Sciatic nerve (tissue), 2 donors: ENCODE measurements around the gene CDC42BPA. TPM values are rescaled to one million over a fixed set of nuclear protein-coding genes. Genes with fewer than 3 reads are reported as not detected.

Experiments used
- ATAC-seq: fragments of 200-7000 bp; cut with Tn5 transposase; one replicate; pipeline ENCODE4 v1.9.1; 2020; ENCODE audit warnings: mild to moderate bottlenecking, moderate library complexity
- DNase-seq: peaks from one replicate; pipeline ENCODE4 v3.0.0-alpha.2; 2020; ENCODE audit warnings: low spot score
- intact Hi-C: fragments of 100-400 bp; cut with DNase I; formaldehyde crosslinking; loops from one replicate; pipeline ENCODE4 v1.14.2; 2022
- total RNA-seq: library from RNA; stranded (reverse); fragmentation: NEBNext Ultra II Directional; extraction: Animal tissue kit (Norgen Biotek cat#: 25700); gene quantifications from one replicate; pipeline ENCODE4 v1.2.1, GENCODE V29; 2021
- donor health status: DM: no; HTN: no; CAD: no.
- donor health status: DM: no; HTN: no; CAD: no.

Gene CDC42BPA
- total RNA-seq, 1 donor from 2014 or later: 66.8 TPM

DNA sequence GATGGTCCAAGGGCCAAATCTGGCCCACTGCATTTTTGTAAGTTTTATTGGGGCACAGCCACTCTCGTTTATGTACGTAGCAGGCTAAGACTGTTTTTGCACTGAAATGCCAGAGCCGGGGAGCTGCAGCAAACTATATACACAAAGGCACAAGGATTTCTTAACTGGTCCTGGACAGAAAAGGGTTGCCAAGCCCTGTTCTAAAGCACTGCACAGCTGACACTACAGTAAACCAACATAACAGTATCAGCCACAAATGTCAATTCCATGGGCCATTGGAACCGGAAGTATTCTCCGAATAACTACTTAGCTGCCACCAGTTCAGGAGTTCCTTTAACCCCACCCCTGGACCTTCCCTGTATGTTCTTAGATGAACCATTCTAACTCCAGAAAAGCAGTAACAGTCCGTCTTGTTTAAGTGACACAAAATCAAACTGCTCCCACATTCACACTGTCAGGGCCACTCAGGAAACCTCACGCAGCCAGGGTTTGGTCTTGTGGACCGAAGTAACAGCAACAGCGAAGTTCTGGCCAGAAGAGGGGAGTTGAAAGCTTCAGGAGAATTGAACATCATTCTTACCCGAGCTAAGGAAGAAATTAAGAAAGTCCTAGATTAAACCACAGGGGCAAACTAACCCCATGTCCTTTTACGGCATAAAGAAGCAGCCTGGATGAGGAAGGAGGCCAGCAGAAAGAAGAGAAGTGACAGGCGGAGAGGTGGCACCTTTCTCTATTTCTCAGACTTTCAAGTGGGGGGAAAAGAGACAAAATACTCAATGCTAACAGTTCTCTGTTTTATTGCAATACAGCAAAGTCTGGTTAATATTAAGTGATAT, 329.0 kb downstream of the CDC42BPA start:
- intact Hi-C loops: no loop called here
- ATAC-seq (no peak), DNase-seq (no peak)

DNA sequence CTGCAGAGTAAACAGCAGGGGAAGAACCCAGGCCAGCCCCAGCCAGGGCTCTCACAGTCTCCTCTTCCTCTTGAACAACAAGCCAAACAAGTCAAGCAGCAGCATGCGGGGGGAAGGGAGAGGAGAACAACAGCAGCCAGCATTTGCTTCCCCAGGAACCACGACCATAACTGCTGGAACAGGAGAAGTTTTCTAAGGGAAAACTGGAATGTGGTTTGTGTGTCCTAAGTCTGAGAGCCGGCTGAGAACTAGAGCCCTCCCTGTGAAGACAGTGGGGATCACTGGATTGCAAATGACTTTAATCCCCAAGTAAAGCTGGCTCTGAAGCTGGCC, 330.0 kb downstream of the CDC42BPA start:
- intact Hi-C loops: no loop called here
- DNase-seq (no peak), ATAC-seq (no peak)

GRCh38 chr1:226987623-226988333, 330.5 kb downstream of the CDC42BPA start:
- intact Hi-C loops: no loop called here
- ATAC-seq (no peak), DNase-seq (no peak)

DNA sequence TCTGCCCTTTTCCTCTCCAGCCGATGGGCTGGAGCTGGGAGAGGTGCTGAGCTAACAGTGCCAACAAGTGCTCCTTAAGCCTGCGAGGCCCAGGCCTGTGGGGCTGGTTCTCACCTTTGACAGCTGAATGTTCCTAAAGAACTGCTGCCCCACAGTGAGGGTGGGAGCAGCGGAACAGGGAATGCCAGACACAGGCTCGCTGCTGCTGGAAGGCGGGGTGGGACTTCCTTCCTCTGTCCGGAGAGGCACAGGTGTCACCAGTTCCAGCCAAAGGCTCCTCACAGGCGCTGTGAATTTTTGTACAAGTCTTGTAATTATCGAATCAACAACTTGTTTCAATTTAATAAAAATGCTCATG, 331.1 kb downstream of the CDC42BPA start:
- intact Hi-C loops: no loop called here
- DNase-seq (no peak), ATAC-seq (no peak)

- ATAC-seq: peak; percentile 40
- intact Hi-C loops: no loop called here
- DNase-seq: no peak
Measured at GRCh38 chr1:226986496-226987178, 331.7 kb downstream of the CDC42BPA start.

- intact Hi-C loops: no loop called here
- no peak for DNase-seq
- ATAC-seq: peak; percentile 36
Measured at GRCh38 chr1:226985839-226986463, 332.3 kb downstream of the CDC42BPA start.

DNA sequence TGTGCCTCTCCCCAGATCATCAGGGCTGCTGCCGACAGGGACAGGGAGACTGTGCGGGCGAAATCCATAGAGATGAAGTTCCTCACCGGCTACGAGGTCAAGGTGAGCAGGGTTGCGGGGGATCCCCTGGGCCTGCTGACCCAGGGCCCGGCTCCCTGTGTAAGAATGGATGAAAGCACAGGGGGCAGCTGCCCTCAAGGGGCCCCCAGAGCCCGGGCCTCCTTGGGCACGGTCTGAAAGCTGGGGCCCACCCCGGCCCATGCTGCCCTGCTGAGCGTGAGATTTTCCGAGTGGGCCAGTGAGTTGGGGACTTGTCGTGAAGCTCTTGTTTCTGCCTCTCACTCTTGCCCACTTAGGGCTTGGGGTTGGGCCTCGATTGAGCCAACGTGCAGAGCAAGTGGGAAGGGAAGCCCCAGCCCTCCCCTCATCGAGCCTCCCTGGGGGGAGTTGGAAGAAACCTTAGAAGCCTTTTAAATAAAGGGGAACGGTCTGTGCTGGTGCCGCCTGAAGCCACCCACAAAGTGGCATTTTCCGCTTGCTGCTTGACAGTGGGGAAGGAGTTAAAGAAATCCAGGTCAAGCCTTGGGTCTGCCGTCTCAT, 333.0 kb downstream of the CDC42BPA start:
- ATAC-seq: no peak
- DNase-seq: no peak
- intact Hi-C loops: no loop called here

DNA sequence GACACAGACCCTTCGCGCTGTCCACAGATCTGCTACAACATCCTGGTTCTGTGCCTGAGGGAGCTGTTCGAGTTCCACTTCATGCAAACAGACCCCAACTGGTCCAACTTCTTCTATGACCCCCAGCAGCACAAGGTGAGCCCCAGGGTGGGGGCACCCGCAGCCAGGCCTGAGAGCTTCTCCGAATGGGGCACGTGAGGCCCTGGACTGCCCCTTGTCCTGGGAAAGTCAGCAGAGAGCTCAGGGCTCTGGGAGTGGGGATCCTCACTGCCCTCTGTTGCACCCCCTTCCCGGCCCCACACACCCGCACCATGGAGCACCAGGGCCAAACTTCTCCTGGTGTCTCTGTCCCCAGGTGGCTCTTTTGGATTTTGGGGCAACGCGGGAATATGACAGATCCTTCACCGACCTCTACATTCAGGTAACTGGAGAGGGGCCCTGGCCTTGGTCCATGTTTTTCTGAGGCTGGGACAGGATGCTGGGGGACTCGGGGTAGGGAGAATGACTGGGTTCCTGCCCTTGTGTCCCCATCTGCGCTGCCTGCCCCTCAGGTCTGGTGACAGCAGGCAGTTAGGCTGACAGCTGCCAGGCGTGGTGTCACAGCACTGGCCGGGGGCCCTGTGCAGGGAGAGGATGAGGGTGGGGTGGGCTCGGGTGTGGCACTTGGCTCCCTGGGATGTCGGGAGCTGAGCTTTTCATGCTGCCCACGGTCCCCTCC, 333.6 kb downstream of the CDC42BPA start:
- ATAC-seq (no peak), DNase-seq (no peak)
- intact Hi-C loops: no loop called here

DNA sequence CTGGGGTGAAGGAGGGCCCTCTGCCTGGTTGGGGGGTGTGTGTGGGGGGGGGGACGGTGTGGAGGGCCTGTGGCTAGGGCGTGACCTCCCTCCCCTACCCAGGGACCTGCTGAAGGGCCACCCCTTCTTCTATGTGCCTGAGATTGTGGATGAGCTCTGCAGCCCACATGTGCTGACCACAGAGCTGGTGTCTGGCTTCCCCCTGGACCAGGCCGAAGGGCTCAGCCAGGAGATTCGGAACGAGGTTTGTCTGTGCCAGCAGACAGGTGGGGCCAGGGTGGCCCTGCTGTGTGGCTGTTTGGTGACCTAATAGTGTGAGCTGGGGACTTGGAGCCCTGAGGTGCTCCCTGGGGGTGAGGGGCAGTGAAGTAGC, 334.3 kb downstream of the CDC42BPA start:
- intact Hi-C loops: no loop called here
- no peak for ATAC-seq
- no peak for DNase-seq

DNA sequence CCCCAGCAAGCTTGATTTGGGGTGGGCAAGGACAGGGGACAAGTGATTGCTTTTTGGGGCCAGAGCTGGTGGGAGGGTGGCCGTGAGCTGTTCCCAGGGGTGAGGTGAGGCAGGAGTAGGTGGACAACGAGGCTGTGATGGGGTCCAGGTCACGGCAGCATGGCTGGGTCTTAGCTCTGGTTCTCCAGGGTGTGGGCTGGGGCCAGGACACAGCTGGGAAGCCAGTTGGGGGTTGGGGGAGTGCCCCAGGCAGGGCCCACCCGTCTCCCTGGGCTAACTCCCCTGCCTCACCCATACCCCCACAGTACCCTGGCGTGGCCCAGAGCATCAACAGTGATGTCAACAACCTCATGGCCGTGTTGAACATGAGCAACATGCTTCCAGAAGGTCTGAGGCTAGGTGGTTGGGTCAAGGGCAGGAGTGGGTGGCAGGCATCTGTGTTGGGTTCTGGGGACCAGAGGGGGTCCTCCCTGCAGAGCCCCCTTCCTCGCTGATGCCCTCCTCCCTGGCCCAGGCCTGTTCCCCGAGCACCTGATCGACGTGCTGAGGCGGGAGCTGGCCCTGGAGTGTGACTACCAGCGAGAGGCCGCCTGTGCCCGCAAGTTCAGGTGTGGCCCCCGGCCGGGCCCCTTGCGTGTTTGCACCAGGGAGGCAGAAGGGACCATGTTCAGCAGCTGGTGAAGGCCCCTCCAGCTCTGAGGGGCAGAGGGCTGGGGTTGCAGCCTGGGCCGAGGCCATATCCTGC, 334.9 kb downstream of the CDC42BPA start:
- intact Hi-C loops: no loop called here
- ATAC-seq: no peak

GRCh38 chr1:226982451-226983177, 335.7 kb downstream of the CDC42BPA start:
- intact Hi-C loops: no loop called here
- DNase-seq: no peak
- ATAC-seq: no peak

More for the DNA sequence above, 334.9 kb downstream of the CDC42BPA start:
- no peak for DNase-seq

DNA sequence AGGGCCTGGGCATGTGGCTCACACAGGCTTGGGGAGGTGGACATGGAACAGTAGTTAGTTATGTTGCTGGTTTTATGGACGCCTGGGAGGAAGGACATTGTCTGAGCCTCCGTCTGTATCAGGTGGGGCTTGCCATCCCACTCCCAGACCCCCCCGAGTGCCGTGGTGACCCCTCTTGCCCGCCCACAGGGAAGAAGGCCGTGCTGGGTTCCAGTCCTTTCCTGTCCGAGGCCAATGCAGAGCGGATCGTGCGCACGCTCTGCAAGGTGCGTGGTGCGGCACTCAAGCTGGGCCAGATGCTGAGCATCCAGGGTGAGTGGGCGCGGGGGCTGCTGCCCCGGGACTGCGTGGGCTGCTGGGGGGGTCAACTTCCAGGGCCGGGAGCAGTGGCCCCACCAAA, 336.5 kb downstream of the CDC42BPA start:
- intact Hi-C loops: no loop called here
- ATAC-seq: no peak
- DNase-seq: no peak

- intact Hi-C loops: no loop called here
- no peak for DNase-seq
- no peak for ATAC-seq
Measured at GRCh38 chr1:226981386-226981817, 336.9 kb downstream of the CDC42BPA start.

DNA sequence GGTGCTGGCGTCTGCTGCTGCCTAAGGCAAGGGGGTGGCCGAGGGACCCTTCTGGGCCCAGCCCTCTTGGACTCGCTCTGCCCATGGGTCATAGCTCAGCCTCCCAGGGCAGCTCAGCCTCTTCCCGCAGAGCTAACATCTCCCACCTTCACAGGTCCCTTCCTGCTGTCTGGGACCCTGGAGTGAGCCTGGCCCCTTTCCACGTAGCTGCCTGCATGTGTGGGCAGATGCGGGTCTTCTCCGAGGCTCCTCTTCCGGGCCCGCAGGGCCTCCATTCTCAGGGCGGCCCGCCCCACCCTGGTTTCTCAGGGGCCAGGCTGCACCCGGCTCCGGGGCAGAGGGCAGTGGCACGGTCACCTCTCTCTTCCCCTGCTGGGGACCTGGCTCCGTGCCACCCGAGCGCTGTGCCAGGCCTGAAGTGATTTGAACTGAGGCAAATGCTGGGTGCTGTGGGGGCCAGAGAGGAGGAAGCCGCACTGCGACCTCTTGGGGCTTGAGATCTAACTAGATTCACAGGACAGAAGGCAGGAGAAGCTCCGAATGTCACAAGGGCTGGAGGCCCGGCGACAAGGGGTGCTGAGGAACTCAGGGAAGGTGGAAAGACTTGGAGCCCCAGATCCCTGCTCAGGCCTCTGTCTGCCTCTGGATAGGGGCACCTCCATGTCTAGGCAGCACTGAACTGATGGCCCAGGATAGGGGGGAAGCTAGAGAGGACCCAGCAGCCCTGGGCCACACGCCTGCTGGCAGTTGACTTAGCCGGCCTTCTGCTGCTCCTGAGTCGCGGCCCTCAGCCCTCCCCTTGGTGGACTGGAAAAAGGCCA, 337.5 kb downstream of the CDC42BPA start:
- intact Hi-C loops: no loop called here
- no peak for DNase-seq
- no peak for ATAC-seq

DNA sequence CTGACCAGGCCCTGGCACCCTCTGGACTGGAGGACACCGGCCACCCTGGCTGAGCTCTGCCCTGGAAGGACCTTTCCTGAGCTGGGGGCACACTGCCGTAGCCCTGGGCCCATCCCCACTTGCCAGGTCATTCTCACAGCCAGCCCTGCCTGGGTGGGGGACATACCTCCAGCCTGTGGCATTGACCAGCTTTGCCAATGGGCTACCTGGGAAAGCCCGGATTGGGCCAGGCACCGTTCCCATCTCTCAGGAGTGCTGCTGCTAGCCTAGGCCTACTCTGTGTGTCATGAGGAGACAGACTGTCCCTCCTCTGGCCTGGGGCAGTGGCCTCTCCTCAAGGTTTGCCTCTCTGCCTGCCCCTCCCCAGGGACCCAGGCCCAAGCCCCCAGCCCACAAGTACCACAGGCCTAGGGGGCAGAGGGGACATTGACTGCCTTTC, 338.2 kb downstream of the CDC42BPA start:
- intact Hi-C loops: no loop called here
- DNase-seq (no peak), ATAC-seq (no peak)

DNA sequence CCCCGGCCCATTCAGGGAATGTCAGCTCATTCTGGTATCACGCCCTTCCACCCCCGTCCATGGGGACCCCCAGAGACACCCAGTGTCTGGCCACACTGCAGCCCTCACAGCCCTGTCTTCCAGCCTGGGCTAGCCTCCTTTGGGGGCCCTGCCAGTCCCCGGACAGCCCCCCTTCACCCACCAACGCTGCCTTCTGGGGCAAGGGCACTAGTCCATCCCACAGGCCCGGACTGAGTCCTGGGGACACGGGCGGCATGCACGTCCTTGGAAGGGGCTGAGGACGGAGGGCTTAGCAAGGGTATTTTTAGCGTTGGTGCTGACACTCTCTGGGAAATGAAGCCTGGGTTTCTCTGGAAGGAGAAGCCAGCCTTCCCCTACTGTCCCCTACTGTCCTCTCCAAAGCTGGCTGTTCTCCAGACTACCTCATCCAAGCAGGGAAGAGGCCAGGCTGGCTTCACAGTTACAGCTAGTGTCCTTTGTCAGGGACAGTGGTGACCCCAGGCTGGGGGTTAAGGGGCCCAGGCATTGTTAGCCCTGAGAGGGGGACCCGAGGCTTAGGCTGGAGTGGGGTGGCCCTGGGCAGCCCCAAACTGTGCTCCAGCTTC, 338.7 kb downstream of the CDC42BPA start:
- no peak for ATAC-seq
- intact Hi-C loops: no loop called here
- no peak for DNase-seq
